Measurements from ENCODE around the gene NAA10. TPM values are rescaled to one million over a fixed set of nuclear protein-coding genes. Genes with fewer than 3 reads are reported as not detected.

NAA10 gene
- total and polyA plus RNA-seq, 2 of the 13 experiments (the other 11 are each of a cell fraction or from before 2014, with no cell fraction given), result 49.2 to 51.7 TPM

GRCh38 chrX:153947009-153947769, 12.4 kb upstream of the NAA10 start (continued):
- TF ChIP-seq KAT8 (CRISPR knock-in tag; IDR thresholded peaks at IDR 0.05) (peak; percentile 42), ZNF543 (CRISPR knock-in tag; IDR thresholded peaks at IDR 0.05) (0 out of 2 replicates have a peak, but pooled peaks have one; percentile 31), GATAD1 (CRISPR knock-in tag; IDR thresholded peaks at IDR 0.05) (0 out of 2 replicates have a peak, but pooled peaks have one; percentile 11), FOXA3 (CRISPR knock-in tag; IDR thresholded peaks at IDR 0.05) (0 out of 2 replicates have a peak, but pooled peaks have one; percentile 24), CREM (IDR thresholded peaks at IDR 0.05) (peak; percentile 26; the same call in 1 of the 2 replicates), CREM (CRISPR knock-in tag; IDR thresholded peaks at IDR 0.05) (no peak), ZFY (CRISPR knock-in tag; IDR thresholded peaks at IDR 0.05) (peak; percentile 77), THAP11 (CRISPR knock-in tag; IDR thresholded peaks at IDR 0.05) (peak; percentile 44), ATAD3A (CRISPR knock-in tag; IDR thresholded peaks at IDR 0.05) (no peak), HOXA3 (CRISPR knock-in tag; IDR thresholded peaks at IDR 0.05) (peak; percentile 37; the same call in 1 of the 2 replicates), GTF3A (CRISPR knock-in tag; conservative IDR thresholded peaks at IDR 0.05) (peak; percentile 60; the same call in 1 of the 2 replicates), IKZF5 (CRISPR knock-in tag; IDR thresholded peaks at IDR 0.05) (0 out of 2 replicates have a peak, but pooled peaks have one; percentile 26), HNF4G (IDR thresholded peaks at IDR 0.05; ENCODE audit: borderline replicate concordance, low read depth, low read length) (peak; percentile 89), HNF4G (CRISPR knock-in tag; IDR thresholded peaks at IDR 0.05; ENCODE audit: borderline replicate concordance, low read depth) (peak; percentile 77; the same call in 1 of the 2 replicates), ZNF549 (CRISPR knock-in tag; IDR thresholded peaks at IDR 0.05) (no peak), ZNF331 (CRISPR knock-in tag; IDR thresholded peaks at IDR 0.05) (peak; percentile 26; the same call in 1 of the 2 replicates), ZNF557 (CRISPR knock-in tag; IDR thresholded peaks at IDR 0.05) (no peak), ZSCAN25 (CRISPR knock-in tag; IDR thresholded peaks at IDR 0.05) (peak; percentile 76), NFATC3 (CRISPR knock-in tag; IDR thresholded peaks at IDR 0.05) (no peak), ZBTB3 (CRISPR knock-in tag; IDR thresholded peaks at IDR 0.05; ENCODE audit: borderline replicate concordance, low read depth) (no peak), KDM2A (CRISPR knock-in tag; IDR thresholded peaks at IDR 0.05; ENCODE audit: borderline replicate concordance, low read depth) (peak; percentile 81), ESRRA (CRISPR knock-in tag; IDR thresholded peaks at IDR 0.05; ENCODE audit: low read depth) (peak; percentile 66; the same call in 1 of the 2 replicates), ATF4 (CRISPR knock-in tag; IDR thresholded peaks at IDR 0.05) (no peak), HNRNPH1 (optimal IDR thresholded peaks at IDR 0.05; ENCODE audit: low read depth, low read length) (no peak), KDM5B (CRISPR knock-in tag; IDR thresholded peaks at IDR 0.05; ENCODE audit: borderline replicate concordance) (peak; percentile 41; the same call in 1 of the 2 replicates), ZNF687 (CRISPR knock-in tag; IDR thresholded peaks at IDR 0.05) (peak; percentile 63)
